H1 (cell line): Measurements from ENCODE around the gene SLC6A8. TPM values are rescaled to one million over a fixed set of nuclear protein-coding genes. Genes with fewer than 3 reads are reported as not detected.
A peak's percentile ranks its signal among the peaks of the same experiment; 100 is the strongest.

Experiments used
- CTCF ChIA-PET: fragments of 300-600 bp; sonication (Branson Sonifier 250); formaldehyde crosslinking; loops from one replicate; lab custom pipeline; 2021; ENCODE audit not compliant: partially characterized antibody; lab: Charles Lee
- POLR2A ChIA-PET: fragments of 300-600 bp; sonication (Branson Sonifier 250); formaldehyde crosslinking; loops from one replicate; lab custom pipeline; 2021; ENCODE audit warnings: inconsistent platforms; ENCODE audit not compliant: partially characterized antibody; lab: Charles Lee
- DNase-seq, 2 experiments: peaks; one replicate each; pipeline versions ENCODE4 v3.0.0 to v3.0.0-alpha.2; 2010 to 2022; ENCODE audit warnings: low spot score in 2 of 2, low read depth in 1 of 2, mixed read lengths in 1 of 2
- FAIRE-seq: peaks from 2 replicates; lab custom pipeline; 2011; peaks lifted over from hg19 to GRCh38; lab: Jason Lieb, UNC
- H2AFZ ChIP-seq: 2 replicates; pipeline ENCODE4 v1.8.1; 2012; ENCODE audit warnings: low read length, inconsistent platforms
- H2AK5ac ChIP-seq: 2 replicates; pipeline ENCODE4 v1.6.1; 2013; ENCODE audit warnings: low read depth, low read length
- H2BK120ac ChIP-seq: replicated peaks from 2 replicates; pipeline ENCODE3; 2013; ENCODE audit warnings: low read depth, low read length, inconsistent platforms
- H2BK12ac ChIP-seq: 2 replicates; pipeline ENCODE4 v1.6.1; 2013; ENCODE audit warnings: low read depth, low read length
- H2BK15ac ChIP-seq: 2 replicates; pipeline ENCODE4 v1.6.1; 2013; ENCODE audit warnings: low read length
- H2BK20ac ChIP-seq: 2 replicates; pipeline ENCODE4 v1.6.1; 2013; ENCODE audit warnings: low read length
- H2BK5ac ChIP-seq: 2 replicates; pipeline ENCODE4 v1.6.1; 2013; ENCODE audit warnings: low read depth, low read length
- H3K14ac ChIP-seq: 2 replicates; pipeline ENCODE4 v1.6.1; 2013; ENCODE audit warnings: inconsistent platforms; ENCODE audit not compliant: insufficient read length
- H3K18ac ChIP-seq: 2 replicates; pipeline ENCODE4 v1.6.1; 2013; ENCODE audit warnings: low read length; ENCODE audit errors: extremely low read depth
- H3K23ac ChIP-seq: 2 replicates; pipeline ENCODE4 v1.6.1; 2013; ENCODE audit warnings: inconsistent platforms; ENCODE audit not compliant: insufficient read length
- H3K23me2 ChIP-seq: 2 replicates; pipeline ENCODE4 v1.6.1; 2013; ENCODE audit warnings: low read depth, low read length
- H3K27ac ChIP-seq: 2 replicates; pipeline ENCODE4 v1.6.1; 2011; ENCODE audit warnings: low read depth, low read length, inconsistent platforms
- H3K27me3 ChIP-seq, 4 experiments: replicated peaks in 1 of 4; 1 replicate in 1 of 4; 2 replicates in 3 of 4; pipeline versions ENCODE4 v1.6.1 to v1.8.1; 2011 to 2013; ENCODE audit warnings: low read length in 3 of 4, mild to moderate bottlenecking in 3 of 4, inconsistent platforms in 2 of 4, mixed read lengths in 2 of 4, moderate library complexity in 1 of 4; ENCODE audit not compliant: control insufficient read depth in 3 of 4, insufficient read depth in 3 of 4; ENCODE audit errors: extremely low read depth in 1 of 4
- H3K36me3 ChIP-seq, 4 experiments: 2 replicates each; pipeline versions ENCODE4 v1.6.1 to v1.8.1; 2011 to 2013; ENCODE audit warnings: mild to moderate bottlenecking in 4 of 4, low read length in 3 of 4, moderate library complexity in 2 of 4, control low read depth in 1 of 4, inconsistent platforms in 1 of 4; ENCODE audit not compliant: insufficient read depth in 4 of 4, control insufficient read depth in 2 of 4
- H3K4ac ChIP-seq: replicated peaks from 2 replicates; pipeline ENCODE3; 2013; ENCODE audit warnings: low read length, low read depth, mixed read lengths, inconsistent platforms; ENCODE audit not compliant: insufficient read length
- H3K4me1 ChIP-seq, 4 experiments: replicated peaks in 1 of 4; 1 replicate in 1 of 4; 2 replicates in 3 of 4; pipeline versions ENCODE4 v1.6.1 to v1.8.1; 2011 to 2013; ENCODE audit warnings: low read length in 3 of 4, inconsistent platforms in 2 of 4, mixed read lengths in 1 of 4; ENCODE audit not compliant: insufficient read depth in 4 of 4, control insufficient read depth in 3 of 4
- H3K4me2 ChIP-seq, 2 experiments: 2 replicates each; pipeline versions ENCODE4 v1.6.1 to v1.8.1; 2011 to 2013; ENCODE audit warnings: low read depth in 2 of 2, low read length in 2 of 2, control low read depth in 1 of 2, inconsistent platforms in 1 of 2, mild to moderate bottlenecking in 1 of 2; ENCODE audit not compliant: insufficient read depth in 1 of 2
- H3K4me3 ChIP-seq, 4 experiments: fragments of 200-600, 300-600 bp in 1 of 4; sonication (generic), shearing (Covaris generic), sonication (Bioruptor Twin) in 1 of 4; 2 replicates each; pipeline versions ENCODE4 v1.5.1 to v1.8.1; 2011 to 2016; ENCODE audit warnings: low read length in 4 of 4, low read depth in 3 of 4, control low read depth in 2 of 4, inconsistent platforms in 2 of 4, mild to moderate bottlenecking in 2 of 4, mixed read lengths in 1 of 4, moderate library complexity in 1 of 4; ENCODE audit not compliant: insufficient read depth in 2 of 4; ENCODE audit errors: extremely low read depth in 1 of 4
- H3K56ac ChIP-seq: replicated peaks from 2 replicates; pipeline ENCODE3; 2013; ENCODE audit warnings: low read depth, mild to moderate bottlenecking, mixed read lengths, low read length, inconsistent platforms; ENCODE audit not compliant: insufficient read length
- H3K79me1 ChIP-seq: 2 replicates; pipeline ENCODE4 v1.6.1; 2013; ENCODE audit warnings: low read depth, low read length, control low read depth
- H3K79me2 ChIP-seq, 2 experiments: 2 replicates each; pipeline versions ENCODE4 v1.6.1 to v1.8.1; 2012 to 2013; ENCODE audit warnings: low read length in 2 of 2, mild to moderate bottlenecking in 2 of 2, inconsistent platforms in 1 of 2; ENCODE audit not compliant: insufficient read depth in 2 of 2, control insufficient read depth in 1 of 2
- H3K9ac ChIP-seq, 4 experiments: replicated peaks in 1 of 4; 1 replicate in 1 of 4; 2 replicates in 3 of 4; pipeline versions ENCODE4 v1.6.1 to v1.8.1; 2011 to 2013; ENCODE audit warnings: low read depth in 3 of 4, low read length in 3 of 4, control low read depth in 2 of 4, mild to moderate bottlenecking in 2 of 4, moderate library complexity in 2 of 4, inconsistent platforms in 1 of 4; ENCODE audit errors: extremely low read depth in 1 of 4
- H3K9me3 ChIP-seq, 2 experiments: 2 replicates each; pipeline versions ENCODE4 v1.6.1 to v1.8.1; 2012 to 2013; ENCODE audit warnings: mild to moderate bottlenecking in 2 of 2, moderate library complexity in 2 of 2, control low read depth in 1 of 2, inconsistent platforms in 1 of 2, low read depth in 1 of 2, low read length in 1 of 2, mixed read lengths in 1 of 2; ENCODE audit not compliant: insufficient read depth in 2 of 2
- H4K20me1 ChIP-seq, 2 experiments: replicated peaks in 1 of 2; 2 replicates each; pipeline versions ENCODE3 to v1.8.1; 2011 to 2013; ENCODE audit warnings: inconsistent platforms in 2 of 2, low read length in 2 of 2, mild to moderate bottlenecking in 1 of 2; ENCODE audit not compliant: insufficient read depth in 2 of 2, control insufficient read depth in 1 of 2
- H4K5ac ChIP-seq: 2 replicates; pipeline ENCODE4 v1.6.1; 2013; ENCODE audit warnings: low read length, low read depth, mixed read lengths, inconsistent platforms; ENCODE audit not compliant: insufficient read length
- H4K8ac ChIP-seq: 2 replicates; pipeline ENCODE4 v1.8.0; 2013; ENCODE audit warnings: mild to moderate bottlenecking, moderate library complexity, low read length, inconsistent platforms; ENCODE audit not compliant: insufficient read depth; ENCODE audit errors: extremely low read depth
- H4K91ac ChIP-seq: replicated peaks from 2 replicates; pipeline ENCODE3; 2013; ENCODE audit warnings: low read length, mixed read lengths, inconsistent platforms; ENCODE audit not compliant: insufficient read length
- EZH2 ChIP-seq: fragments of 200-600 bp; sonication (generic); IDR thresholded peaks from 2 replicates; pipeline ENCODE4 v1.7.1; 2012; ENCODE audit warnings: low read depth, mild to moderate bottlenecking, moderate library complexity, low read length, inconsistent platforms; ENCODE audit not compliant: severe bottlenecking
- JUND ChIP-seq: IDR thresholded peaks from 2 replicates; pipeline ENCODE4 v1.6.1; 2011; ENCODE audit warnings: mild to moderate bottlenecking, improper control_type of control experiment, low read length
- KDM1A ChIP-seq: fragments of 200-600, 300-600 bp; sonication (generic); IDR thresholded peaks from 2 replicates; pipeline ENCODE4 v1.7.1; 2016; ENCODE audit warnings: mild to moderate bottlenecking, low read length, borderline replicate concordance
- NANOG ChIP-seq: IDR thresholded peaks from 2 replicates; pipeline ENCODE4 v1.6.1; 2011; ENCODE audit warnings: low read length, low read depth, mild to moderate bottlenecking, inconsistent platforms; ENCODE audit not compliant: insufficient read depth, poor library complexity, severe bottlenecking
- RFX5 ChIP-seq: IDR thresholded peaks from 2 replicates; pipeline ENCODE4 v1.6.1; 2011; ENCODE audit warnings: low read depth, low read length, improper control_type of control experiment, borderline replicate concordance
- WGBS, 2 experiments: shearing (Covaris generic) in 1 of 2; methylation state at CpG; one replicate each; pipeline versions ENCODE4 v1.1.6 to v1.1.7; 2013 to 2015; ENCODE audit warnings: low lambda C conversion rate in 2 of 2, mixed read lengths in 2 of 2, inconsistent platforms in 1 of 2, low coverage in 1 of 2, missing lambda C conversion rate in 1 of 2; ENCODE audit not compliant: insufficient replicate concordance in 2 of 2, insufficient coverage in 1 of 2, insufficient read length in 1 of 2; ENCODE audit errors: extremely low coverage in 1 of 2, missing lambda C conversion rate in 1 of 2; 5-methylcytosine and 5-hydroxymethylcytosine counted together
- polyA plus RNA-seq, 7 experiments: library from polyadenylated mRNA; depleted of rRNA in 3 of 7; stranded (reverse) in 5 of 7; unstranded in 2 of 7; fragments of >200 nt in 5 of 7; fragments of 200-250 nt in 2 of 7; gene quantifications; 1 replicate in 5 of 7; 2 replicates in 1 of 7; 4 replicates in 1 of 7; pipeline versions ENCODE4 v1.2.1 to v1.2.3, GENCODE V29; 2011 to 2013; ENCODE audit warnings: missing spikeins in 2 of 7, mixed read lengths in 2 of 7
- total RNA-seq: library from RNA; stranded (reverse); fragmentation: NEBNext Ultra II Directional; extraction: Animal tissue kit (Norgen Biotek cat#: 25700); gene quantifications from 2 replicates; pipeline ENCODE4 v1.2.1, GENCODE V29; 2021

SLC6A8 gene
- total and polyA plus RNA-seq, 2 of the 8 experiments (the other 6 are each of a cell fraction or from before 2014, with no cell fraction given), result 87.7 to 94.7 TPM

DNA sequence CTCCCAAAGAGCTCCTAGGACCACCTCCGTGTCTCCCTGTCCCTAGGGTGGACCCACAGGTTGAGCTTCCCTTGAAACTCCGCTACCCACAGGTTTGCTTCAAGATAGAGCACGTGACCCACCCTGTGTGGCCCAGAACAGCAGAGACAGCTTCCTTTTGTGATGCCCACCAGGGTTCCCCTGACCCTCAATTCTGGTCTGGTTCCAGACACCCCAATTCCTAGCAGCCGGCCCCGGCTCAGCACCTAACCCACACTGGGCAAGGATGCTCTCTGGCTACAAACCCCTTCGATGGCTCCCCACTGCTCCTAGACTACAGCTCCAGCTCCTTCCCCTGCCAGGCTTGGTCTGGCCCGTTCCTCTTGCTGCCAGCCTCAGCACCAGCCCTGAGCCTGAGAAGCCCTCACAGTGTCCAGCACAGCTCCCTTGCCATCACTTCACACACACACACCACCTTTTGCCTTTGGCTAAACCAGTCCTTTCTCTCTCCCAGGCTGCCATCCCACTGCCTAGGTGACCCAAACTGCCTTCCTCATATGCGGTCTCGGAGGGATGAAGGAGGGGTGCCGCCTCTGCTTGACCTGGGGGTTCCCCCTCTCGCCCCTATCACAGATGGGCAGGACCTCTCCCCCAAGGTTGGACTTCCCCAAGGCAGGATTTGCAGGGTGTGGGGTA is 20.3 kb upstream of the SLC6A8 start:
- Histone ChIP-seq H2BK20ac (no peak overlapping the region), H4K91ac (peak overlapping the region; percentile 59), H3K4ac (no peak overlapping the region), H3K36me3 (no peaks in the 10 kb centered on the region), H4K5ac (no peak overlapping the region), H2AFZ (peak overlapping the region; percentile 62; the same call in 1 of the 2 replicates), H3K79me1 (no peaks in the 10 kb centered on the region), H3K27me3 (no peaks in the 10 kb centered on the region), H4K8ac (no peak overlapping the region), H3K18ac (no peak overlapping the region; the same call in 1 of the 2 replicates), H3K4me2 (peak overlapping the region; percentile 1 to 57; a peak in 2 of 4 replicates), H3K27ac (no peak overlapping the region), H2BK15ac (peak overlapping the region; percentile 46; the same call in 1 of the 2 replicates), H3K23ac (no peak overlapping the region), H4K20me1 (no peaks in the 10 kb centered on the region), H3K79me2 (no peaks in the 10 kb centered on the region), H3K56ac (no peak overlapping the region), H2BK5ac (no peak overlapping the region), H3K23me2 (no peaks in the 10 kb centered on the region), H2BK12ac (peak overlapping the region; percentile 68; the same call in 1 of the 2 replicates), H2AK5ac (no peak overlapping the region), H3K9ac (no peak overlapping the region), H2BK120ac (no peak overlapping the region), H3K9me3 (no peaks in the 10 kb centered on the region), H3K4me1 (no peaks in the 10 kb centered on the region), H3K4me3 (peak overlapping the region in 2 of 4 experiments; percentile 12 to 48; a peak in 3 of 8 replicates), H3K14ac (no peak overlapping the region)
- no peak for TF ChIP-seq JUND
- TF ChIP-seq RFX5, result no peak
- no peak for TF ChIP-seq KDM1A
- TF ChIP-seq NANOG, result no peak
- TF ChIP-seq EZH2, result no peak
- DNase-seq (no peak), FAIRE-seq (no peak)
- ChIA-PET POLR2A (no interaction called here), CTCF (interaction anchor here (0.6 to 28.7 kb wide), 25 partner anchors 9 to 832 kb away, joined by 3 to 408 read pairs (median 9); partner anchors contain the start of genes CCNQ and DUSP9)
- 75% methylated on average over 8 of the region's 11 CpGs; no CpG with 5 or more reads in 1 of the 2 experiments for WGBS, 2 experiments
